Stimulated activated CD4-positive, alpha-beta T cell treated with anti-CD3 and anti-CD28 coated beads, Interleukin-4, amount 100 ng/mL, for 4 hours (primary cell): ENCODE measurements around the gene CDV3.
"Not testable (repeated sequence)": the region's sequence is repeated elsewhere in the genome, so short reads cannot be mapped to it uniquely, and the experiment has no call there.

Experiments
- DNase-seq, 2 experiments: peaks; one replicate each; pipeline ENCODE4 v3.0.0-alpha.2; 2020

The CDV3 gene

GRCh38 chr3:133573629-133574194 is at the start of gene CDV3:
TSS of gene CDV3 (plus strand) at chr3:133573686. CDS start at chr3:133574045, 359 bp downstream.
- no peak for DNase-seq

DNA sequence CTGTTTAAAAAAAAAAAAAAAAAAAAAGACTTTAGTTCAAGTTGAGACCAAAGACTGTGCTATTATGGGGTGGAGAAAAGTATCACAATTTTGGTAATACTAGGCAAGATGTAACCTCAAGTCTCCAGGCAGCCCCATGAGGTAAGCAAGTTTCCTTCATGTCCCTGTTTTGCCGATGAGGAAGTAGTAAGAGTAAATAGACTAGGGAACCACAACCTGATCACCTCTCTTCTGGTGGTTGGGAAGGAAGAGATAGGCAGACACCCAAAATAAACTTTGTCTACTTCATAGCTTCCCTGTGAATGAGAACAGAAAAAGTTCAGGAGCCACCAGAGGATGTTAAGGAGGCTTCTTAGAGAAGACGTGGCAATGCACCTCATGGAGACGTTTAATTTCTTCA is 49.7 kb upstream of the CDV3 start:
- not testable (repeated sequence) for DNase-seq

- no peak for DNase-seq
Observed at GRCh38 chr3:133525435-133525834, 48.1 kb upstream of the CDV3 start.

- no peak for DNase-seq
Observed at GRCh38 chr3:133527081-133527715, 46.3 kb upstream of the CDV3 start.

- DNase-seq = no peak
Observed at GRCh38 chr3:133529809-133530208, 43.7 kb upstream of the CDV3 start.

DNA sequence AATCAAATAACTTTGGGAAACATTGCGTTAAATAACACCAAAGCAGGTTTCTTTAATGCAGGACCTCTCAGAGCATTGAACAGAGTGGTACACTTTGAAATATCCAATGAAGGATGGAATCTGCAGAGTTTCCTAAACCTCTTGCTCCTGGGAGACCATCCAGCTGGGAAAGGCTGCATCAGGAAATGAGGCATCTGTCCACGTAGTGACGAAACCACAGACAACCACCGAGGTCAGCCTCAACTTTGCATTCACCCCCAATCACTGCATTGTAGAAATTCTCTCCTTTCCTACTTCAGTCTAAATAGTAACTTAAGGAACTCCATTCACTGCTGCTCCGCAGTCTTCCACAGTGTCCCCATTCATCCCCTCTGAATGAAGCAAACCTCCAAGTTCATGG is 41.5 kb upstream of the CDV3 start:
- DNase-seq = no peak

DNA sequence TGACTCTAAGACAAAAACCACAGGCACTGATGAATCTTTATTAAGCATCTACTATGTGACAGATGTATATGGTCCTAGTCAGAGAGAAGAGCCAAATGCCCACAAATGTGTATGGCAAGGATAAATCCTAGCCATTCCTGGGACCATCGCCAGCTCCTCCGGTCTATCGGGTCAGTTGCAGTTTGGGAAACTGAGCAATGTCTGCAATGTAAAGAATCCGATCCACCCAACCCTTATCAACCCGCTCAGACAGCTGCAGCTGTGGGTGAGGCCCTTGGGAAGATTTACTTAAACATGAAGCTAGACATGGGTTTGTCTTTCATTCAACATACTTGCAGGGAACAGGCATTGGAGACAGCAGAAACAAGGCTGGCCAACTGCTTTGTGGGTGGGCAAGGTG is 40.5 kb upstream of the CDV3 start:
- no peak for DNase-seq

DNA sequence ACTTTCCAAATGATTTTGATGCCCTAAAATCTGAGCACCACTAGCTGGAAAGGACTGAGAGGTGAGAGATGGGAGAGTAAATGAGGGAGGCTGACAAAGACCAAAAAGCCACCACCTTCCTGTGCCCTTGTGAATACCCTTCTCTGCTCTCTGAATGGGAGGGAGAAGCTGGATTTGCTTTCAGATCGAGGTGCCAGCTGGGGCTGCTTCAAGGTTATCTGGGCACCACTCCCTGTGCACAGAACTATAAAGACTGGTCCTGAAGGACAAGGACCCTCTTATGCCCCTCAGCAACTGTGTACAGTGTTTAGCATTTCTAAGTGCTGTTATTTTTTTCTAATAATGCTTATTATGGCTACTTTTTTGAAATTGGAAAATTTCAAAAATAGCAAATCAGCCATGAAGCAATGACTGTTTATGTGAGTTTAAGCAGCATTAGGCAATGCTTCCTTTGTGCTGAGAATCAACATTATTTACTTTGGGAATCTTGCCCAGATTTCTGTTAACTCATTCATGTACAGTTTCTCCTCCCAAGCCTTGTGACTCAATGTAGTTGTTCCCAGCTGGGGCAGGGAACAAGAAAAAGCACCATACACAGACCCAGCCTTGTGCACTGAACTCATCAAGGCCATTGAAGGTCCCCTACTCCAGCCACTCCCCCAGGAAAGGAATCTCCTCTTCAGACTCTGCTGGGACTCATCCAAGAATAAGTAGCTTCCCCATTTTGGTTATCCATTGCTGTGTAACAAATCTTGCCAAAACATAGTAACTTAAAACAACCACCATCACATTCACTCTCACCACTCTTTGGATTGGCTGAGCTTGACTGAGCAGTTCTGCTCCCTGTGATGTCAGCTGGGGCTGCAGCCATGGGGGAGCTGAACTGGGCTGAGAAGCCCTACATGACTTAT is 37.3 kb upstream of the CDV3 start:
- no peak for DNase-seq

DNA sequence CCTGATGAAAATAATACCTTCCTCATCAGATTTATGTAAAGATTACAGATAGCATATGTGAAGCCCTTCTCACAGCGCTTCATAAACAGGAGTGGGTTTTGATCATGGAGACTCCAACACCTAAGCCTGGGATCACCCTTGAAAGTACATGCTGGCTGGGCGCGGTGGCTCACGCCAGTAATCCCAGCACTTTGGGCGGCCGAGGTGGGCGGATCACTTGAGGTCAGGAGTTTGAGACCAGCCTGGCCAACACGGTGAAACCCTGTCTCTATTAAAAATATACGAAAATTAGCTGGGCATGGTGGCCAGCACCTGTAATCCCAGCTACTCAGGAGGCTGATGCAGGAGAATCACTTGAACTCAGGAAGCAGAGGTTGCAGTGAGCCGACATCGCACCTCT is 36.4 kb upstream of the CDV3 start:
- not testable (repeated sequence) for DNase-seq

GRCh38 chr3:133538154-133538553 is 35.3 kb upstream of the CDV3 start:
- no peak for DNase-seq

- no peak for DNase-seq
Observed at GRCh38 chr3:133540896-133541674, 32.4 kb upstream of the CDV3 start.

DNA sequence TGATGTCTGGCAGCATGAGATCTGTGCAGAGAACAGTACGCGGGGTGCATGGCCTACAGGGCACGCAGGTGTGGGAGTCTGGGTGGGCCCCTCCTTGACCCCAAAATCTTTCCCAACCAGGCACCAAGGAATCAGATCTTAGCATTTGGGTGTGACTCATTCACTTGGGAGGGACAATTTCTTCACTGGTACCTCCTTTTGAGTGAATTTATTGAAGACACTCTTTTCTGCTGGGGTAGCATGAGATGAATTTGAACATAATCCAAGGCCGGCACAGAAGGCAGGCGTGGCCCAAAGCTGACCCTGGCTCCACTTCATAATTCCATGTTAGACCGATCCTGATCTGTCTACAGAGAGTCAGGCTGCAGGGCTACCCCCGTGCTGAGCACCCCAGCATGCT is 30.6 kb upstream of the CDV3 start:
- no peak for DNase-seq

DNA sequence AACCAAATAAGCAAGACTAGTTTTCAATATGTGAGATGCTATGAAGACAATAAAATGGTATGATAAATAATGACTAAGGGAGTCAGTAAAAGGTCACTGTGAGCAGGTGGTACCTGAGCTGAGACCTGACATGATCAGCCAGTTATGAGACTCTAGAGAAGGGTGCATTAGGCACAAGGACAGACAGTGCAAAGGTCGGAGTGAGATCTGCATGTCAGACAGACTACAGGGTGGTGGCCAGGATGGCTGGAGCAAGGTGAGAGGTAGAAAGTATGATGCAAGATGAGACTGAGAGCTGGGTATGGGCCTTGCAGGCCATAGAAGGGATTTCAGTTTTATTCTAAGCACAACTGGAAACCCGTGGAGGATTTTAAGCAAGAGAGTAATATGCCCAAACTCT is 28.5 kb upstream of the CDV3 start:
- DNase-seq = not testable (repeated sequence)

DNA sequence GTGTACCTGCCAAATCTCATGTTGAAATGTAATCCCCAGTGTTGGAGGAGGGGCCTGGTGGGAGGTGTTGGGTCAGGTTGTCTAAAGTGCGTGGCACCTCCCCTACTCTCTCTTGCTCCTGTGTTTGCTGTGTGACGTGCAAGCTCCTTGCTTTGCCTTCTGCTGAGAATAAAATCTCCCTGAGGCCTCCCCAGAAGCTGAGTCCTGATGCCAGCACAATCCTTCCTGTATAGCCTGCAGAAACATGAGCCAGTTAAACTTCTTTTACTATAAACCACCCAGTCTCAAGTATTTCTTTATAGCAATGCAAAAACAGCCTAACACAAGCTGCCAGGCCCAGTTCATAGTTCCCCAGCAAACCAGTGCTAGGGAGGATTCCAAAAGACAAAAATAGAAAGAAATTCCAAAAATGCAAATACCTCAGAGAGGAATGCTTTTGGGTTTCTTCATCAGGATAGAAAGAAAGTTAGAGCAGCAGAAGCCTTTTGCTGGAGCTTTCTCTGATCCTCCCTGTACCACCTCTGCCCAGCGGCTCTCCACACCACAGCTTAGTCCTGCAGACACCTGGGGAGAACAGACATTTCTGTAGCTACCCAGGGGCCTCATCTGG is 25.9 kb upstream of the CDV3 start:
- no peak for DNase-seq

DNA sequence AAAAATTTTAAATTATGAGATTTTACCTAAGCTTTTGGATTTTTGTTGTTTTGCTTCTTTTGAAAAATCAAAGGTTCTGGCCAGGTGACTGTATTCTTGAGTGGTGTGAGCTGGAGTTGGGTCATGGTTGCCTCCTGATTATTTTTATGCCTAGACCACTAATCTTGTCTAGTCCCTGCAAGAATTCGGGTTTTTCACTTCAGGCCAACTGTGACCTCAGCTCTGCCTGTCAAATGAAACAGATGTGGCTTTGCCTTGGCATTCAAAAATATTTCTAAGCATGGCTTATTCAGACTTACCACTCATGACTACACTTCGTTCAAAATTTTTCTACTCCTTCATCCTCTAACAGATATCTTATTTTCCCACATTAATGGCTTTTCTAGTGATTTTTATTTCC is 25.4 kb upstream of the CDV3 start:
- no peak for DNase-seq

DNA sequence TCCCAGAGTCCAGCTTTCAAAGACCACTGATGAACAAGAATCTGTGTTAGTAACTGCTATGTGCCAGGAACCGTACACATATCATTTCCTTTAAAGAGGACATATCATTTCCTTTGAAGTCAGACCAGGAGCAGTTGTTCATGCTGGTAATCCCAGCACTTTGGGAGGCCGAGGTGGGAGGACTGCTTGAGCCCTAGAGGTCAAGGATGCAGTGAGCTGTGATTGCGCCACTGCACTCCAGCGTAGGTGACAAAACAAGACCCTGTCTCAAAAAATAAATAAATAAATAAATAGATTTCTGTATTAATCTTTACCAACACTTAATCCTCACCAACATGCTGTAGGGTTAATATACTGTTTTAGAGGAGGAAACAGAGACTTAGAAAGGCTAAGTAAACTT is 23.9 kb upstream of the CDV3 start:
- DNase-seq = no peak

GRCh38 chr3:133551589-133551988 is 21.9 kb upstream of the CDV3 start:
- DNase-seq = not testable (repeated sequence)

DNA sequence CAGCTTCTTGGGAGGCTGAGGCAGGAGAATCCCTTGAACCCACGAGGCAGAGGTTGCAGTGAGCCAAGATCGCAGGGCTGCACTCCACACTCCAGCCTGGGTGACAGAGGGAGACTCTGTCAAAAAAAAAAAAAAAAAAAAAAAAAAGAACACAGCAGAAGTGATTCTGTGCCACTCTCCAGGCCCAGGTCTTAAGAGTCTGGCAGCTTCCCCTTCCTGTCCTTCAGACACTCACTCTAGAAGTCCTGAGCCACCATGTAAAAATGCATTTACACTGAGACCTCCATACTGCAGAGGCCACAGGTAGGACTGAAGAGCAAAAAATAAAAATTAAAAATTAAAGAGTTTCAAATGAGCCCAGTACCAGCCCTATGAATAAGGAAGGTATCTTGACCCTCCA is 11.8 kb upstream of the CDV3 start:
- no peak for DNase-seq

DNA sequence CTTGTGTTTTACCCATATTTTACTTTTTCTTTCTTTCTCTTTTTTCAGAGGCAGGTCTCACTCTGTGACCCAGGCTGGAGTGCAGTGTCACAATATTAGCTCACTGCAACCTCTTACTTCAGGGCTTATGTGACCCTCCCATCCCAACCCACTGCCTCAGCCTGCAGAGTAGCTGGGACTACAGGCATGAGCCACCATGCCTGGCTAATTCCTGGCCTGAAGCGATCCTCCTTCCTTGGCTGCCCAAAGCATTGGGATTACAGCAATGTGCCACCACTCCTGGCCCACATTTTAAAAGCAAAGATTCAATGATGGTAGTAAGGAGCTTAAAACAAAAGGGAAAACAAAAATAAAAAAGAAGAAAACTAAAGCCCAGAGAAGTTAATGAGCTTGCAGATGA is 11.1 kb upstream of the CDV3 start:
- no peak for DNase-seq

GRCh38 chr3:133563186-133563591 is 10.3 kb upstream of the CDV3 start:
- no peak for DNase-seq

DNA sequence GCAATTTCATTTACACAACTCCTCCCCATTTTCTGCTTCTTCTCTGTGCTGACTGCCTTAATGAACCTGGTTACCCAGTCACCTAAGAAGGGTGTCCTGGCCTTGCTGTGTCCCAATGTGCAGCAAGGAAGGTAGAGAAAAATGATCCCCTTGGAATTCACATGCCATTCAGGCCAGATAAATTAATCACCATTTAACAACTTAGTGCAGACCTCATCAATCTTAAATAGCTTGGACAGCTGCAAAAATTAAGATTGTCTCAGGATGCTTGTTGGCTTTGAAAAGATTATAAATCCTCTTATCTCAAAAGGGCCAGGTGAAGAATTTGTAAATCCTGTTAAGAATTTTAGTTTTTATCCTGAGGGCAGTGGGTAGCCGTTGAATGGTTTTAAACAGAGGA is 9.7 kb upstream of the CDV3 start:
- DNase-seq = no peak

DNA sequence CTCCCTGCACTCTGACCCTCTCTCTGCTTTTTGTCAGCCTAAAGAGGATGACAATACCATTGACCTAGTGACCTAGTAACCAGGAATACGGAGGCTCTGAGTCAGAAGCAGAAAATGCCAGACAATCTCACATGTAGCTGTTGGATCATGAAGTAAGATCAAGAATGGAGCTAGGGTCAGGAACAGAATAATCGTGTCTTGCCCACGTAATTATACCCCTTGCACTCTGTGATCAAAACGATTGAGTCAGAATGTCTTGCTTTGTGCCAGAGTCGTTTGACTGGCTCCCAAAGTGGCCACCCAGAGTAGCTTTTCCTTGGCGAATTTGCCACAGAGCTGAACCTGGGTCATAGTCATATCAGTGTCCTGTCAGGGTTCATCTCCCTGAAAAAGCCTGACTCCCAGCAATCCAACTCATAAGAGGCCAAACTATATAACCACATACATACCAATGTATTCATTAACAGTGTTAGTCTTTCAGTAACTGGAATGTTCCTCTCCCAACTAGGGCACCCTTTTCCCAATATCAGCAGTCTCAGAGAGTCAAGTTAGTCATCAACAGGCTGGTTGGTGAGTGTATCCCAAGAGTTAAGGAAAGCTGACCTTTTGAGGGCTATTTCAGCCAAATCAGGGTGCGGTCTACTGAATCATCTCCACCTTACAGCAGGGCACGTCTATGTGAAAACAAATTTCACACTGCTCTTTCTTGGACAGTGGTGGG is 5.0 kb upstream of the CDV3 start:
- no peak for DNase-seq
